Measurements from ENCODE around the gene AJAP1. TPM values are rescaled to one million over a fixed set of nuclear protein-coding genes. Genes with fewer than 3 reads are reported as not detected.
A peak's percentile ranks its signal among the peaks of the same experiment; 100 is the strongest.

AJAP1 gene
- total and polyA plus RNA-seq, 7 donors, result 0.04 to 0.95 (median 0.55) TPM; not detected in 1

DNA sequence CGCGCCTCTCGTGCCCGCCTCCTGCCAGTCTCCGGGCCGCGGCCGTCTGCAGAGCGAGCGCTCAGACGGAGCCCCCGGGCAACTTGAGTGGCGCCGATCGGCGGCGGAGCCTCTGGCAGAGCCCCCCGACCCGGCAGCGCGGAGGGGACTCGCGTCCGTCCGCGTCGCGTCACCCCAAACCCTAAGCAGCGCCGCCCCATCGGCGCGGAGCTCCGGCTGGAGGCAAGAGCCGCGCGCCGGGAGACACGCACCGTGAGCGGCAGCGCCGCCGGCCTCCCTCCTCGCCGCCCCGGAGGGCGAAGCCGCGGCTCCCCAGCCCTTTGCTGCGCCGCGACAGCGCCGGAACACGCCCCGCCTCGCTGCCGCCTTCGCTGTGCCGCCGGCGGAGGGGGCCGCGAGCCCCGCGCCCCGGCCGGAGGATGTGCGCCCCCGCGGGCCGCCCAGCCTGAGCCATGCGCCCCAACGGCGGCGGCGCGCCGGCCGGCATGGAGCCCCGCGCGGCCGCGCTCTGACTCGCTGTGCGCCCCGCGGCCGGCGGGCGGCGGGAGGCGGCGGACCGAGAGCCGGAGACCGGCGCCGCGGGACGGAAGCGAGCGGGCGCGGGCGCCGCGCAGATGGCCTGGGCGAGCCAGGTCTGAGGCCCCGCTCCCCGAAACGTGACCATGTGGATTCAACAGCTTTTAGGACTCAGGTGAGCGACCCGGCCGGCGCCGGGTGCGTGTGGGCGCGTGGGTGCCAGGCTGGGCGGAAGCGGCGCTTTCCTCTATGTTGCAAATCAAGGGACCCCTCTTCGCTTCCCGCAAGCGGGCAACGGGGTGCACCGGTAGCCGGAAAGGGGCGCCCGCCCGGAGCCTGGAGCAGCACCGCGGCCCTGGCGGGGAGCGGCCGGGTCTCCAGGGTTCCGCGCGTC is 610 bp downstream of the AJAP1 start:
- intact Hi-C loops (cut with DNase I), result loop anchor here (10.0 kb wide), 1 partner anchor 1090 kb away; no protein-coding TSS in a partner anchor
- peak overlapping the region in 3 of 4 donors; percentile 29 to 38 (median 35) for H3K4me3 ChIP-seq
- no peak for DNase-seq
- no peaks in the 10 kb centered on the region for H3K36me3 ChIP-seq
- peaks cover 26 to 90% (median 57%) of the 10 kb centered on the region in 3 donors for H3K27me3 ChIP-seq
- H3K27ac ChIP-seq, result no peak overlapping the region
- WGBS, 2 donors, result 2 to 7% methylated on average over 142 of the region's 142 CpGs
- H3K4me1 ChIP-seq, result peaks cover 0 to 25% (median 21%) of the 10 kb centered on the region in 4 donors
- no peaks in the 10 kb centered on the region for H3K9me3 ChIP-seq
- no peak for TF ChIP-seq POLR2AphosphoS5 (IDR thresholded peaks at IDR 0.05)
- no peak for TF ChIP-seq POLR2A (IDR thresholded peaks at IDR 0.05)
- TF ChIP-seq EP300 (IDR thresholded peaks at IDR 0.05), result no peak
- TF ChIP-seq, protein P1, sequence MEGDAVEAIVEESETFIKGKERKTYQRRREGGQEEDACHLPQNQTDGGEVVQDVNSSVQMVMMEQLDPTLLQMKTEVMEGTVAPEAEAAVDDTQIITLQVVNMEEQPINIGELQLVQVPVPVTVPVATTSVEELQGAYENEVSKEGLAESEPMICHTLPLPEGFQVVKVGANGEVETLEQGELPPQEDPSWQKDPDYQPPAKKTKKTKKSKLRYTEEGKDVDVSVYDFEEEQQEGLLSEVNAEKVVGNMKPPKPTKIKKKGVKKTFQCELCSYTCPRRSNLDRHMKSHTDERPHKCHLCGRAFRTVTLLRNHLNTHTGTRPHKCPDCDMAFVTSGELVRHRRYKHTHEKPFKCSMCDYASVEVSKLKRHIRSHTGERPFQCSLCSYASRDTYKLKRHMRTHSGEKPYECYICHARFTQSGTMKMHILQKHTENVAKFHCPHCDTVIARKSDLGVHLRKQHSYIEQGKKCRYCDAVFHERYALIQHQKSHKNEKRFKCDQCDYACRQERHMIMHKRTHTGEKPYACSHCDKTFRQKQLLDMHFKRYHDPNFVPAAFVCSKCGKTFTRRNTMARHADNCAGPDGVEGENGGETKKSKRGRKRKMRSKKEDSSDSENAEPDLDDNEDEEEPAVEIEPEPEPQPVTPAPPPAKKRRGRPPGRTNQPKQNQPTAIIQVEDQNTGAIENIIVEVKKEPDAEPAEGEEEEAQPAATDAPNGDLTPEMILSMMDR (IDR thresholded peaks at IDR 0.05), result no peak

DNA sequence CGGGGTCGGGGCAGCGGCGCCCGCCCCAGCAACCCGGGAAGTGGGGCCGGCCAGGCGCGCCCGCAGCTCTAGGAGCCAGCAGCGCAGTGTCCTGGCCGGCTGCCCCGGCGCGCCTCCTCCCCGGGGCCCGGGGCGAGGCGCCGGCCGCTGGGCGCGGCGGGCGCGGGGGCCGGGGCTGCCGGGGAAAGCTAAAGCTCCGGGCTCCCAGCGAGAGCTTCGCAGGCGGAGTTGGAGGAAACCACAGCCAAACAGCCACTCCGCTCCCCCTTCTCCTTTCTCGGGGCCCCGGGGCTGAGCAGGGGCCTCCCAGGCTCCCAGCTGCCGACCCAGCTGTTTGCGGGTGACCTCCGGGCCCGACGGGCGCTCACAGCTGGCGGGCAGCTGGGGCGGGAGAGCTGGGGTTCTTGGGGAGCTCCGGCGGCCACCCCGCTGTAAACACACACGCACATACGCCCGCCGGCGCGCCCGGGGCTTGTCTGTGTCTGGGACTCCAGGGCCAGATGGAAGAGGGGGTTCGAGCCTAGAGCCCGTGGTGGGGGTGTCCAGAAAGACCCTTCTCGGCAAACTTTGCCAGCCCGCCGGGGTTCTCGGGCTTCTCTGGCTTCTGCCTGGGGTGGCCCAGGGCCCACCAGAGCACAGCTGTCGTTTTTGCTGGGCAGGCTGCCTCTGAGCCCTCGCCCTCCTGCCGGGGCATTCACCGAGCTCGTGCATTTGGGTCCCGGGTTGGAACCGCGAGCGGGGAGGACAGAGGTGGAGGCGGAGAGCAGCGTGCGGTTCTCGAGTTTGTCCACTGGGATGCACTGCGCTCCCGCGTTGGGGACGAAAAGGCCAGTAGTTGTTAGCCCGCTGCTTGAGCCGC is 1.5 kb downstream of the AJAP1 start:
- peaks cover 26 to 89% (median 57%) of the 10 kb centered on the region in 3 donors for H3K27me3 ChIP-seq
- no peaks in the 10 kb centered on the region for H3K9me3 ChIP-seq
- intact Hi-C loops (cut with DNase I), result loop anchor here (10.0 kb wide), 1 partner anchor 1089 kb away; no protein-coding TSS in a partner anchor
- peaks cover 0 to 25% (median 21%) of the 10 kb centered on the region in 4 donors for H3K4me1 ChIP-seq
- peak overlapping the region in 3 of 4 donors; percentile 29 to 38 (median 35) for H3K4me3 ChIP-seq
- H3K27ac ChIP-seq, result no peak overlapping the region
- TF ChIP-seq, protein P1 (IDR thresholded peaks at IDR 0.05), result peak; percentile 19 to 37 (median 28)
- no peak for TF ChIP-seq POLR2A (IDR thresholded peaks at IDR 0.05)
- peak; percentile 73 for DNase-seq
- H3K36me3 ChIP-seq, result no peaks in the 10 kb centered on the region
- WGBS, 2 donors, result 2 to 5% methylated on average over 78 of the region's 78 CpGs

DNA sequence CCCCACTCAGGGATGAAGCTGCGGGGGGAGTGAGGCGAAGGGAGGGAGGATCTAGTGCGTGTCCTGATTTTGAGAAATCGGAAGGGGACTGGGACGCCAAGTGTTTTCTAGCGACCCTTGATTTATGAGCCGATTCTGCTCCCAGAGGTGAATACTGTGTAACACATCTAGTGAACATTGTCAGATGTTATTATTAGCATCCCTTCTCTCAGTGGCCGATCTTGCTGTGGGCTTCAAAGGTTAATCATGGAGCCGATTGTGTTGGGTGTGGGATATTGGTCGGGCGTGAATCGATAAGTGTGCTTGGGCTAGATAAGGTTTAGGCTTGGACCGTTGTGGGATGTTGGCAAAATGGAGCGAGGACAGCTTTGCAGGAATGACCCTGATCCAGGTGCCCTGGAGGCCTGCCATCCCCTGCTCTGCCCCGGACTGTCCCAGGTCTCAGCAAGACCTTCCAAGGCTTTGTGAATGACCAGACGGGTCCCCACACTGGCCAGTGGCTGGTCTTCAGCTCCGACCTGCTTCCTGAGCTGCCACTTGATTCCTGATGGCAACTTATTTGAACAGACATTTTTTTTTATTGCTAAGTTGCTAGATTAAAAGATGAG is 2.2 kb downstream of the AJAP1 start:
- Histone ChIP-seq H3K4me3 (no peak overlapping the region), H3K27me3 (peaks cover 26 to 89% (median 57%) of the 10 kb centered on the region in 3 donors), H3K4me1 (peaks cover 0 to 25% (median 21%) of the 10 kb centered on the region in 4 donors), H3K36me3 (no peaks in the 10 kb centered on the region), H3K27ac (no peak overlapping the region), H3K9me3 (no peaks in the 10 kb centered on the region)
- TF ChIP-seq, protein P1 (IDR thresholded peaks at IDR 0.05), result no peak
- TF ChIP-seq EP300 (IDR thresholded peaks at IDR 0.05), result no peak
- TF ChIP-seq POLR2AphosphoS5 (IDR thresholded peaks at IDR 0.05), result no peak
- TF ChIP-seq POLR2A (IDR thresholded peaks at IDR 0.05), result no peak
- no peak for DNase-seq
- 20 to 23% methylated on average over 17 of the region's 17 CpGs for WGBS, 2 donors
- intact Hi-C loops (cut with DNase I), result loop anchor here (10.0 kb wide), 1 partner anchor 1088 kb away; no protein-coding TSS in a partner anchor

DNA sequence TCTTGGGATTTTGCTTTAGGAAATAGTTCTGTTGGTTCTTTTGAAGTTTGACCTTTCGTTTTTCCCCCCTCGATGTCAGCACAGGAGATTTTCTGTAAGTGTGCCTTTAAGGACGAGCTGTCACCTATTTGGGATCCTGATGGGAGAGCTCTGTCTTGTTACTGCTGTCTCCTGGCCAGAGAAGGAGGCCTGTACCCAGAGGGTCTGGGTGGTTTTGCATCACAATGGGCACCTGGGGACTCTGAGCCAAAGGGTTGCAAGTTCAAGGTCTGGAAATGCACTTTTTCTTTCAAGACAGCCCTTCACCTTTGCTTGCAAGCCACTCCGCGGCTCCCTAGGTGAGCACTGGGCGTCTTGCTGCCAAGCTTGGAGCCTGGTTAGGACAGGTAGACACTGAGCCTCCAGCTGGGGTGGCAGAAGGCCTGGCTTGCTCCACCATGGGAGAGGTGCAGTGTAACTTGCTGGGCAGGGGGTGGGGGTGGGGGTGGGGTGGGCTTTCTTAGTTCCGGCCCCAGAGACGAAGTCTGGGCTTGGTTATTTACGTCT is 2.9 kb downstream of the AJAP1 start:
- H3K4me3 ChIP-seq, result no peak overlapping the region
- peaks cover 0 to 25% (median 21%) of the 10 kb centered on the region in 4 donors for H3K4me1 ChIP-seq
- DNase-seq, result no peak
- no peaks in the 10 kb centered on the region for H3K36me3 ChIP-seq
- H3K27ac ChIP-seq, result no peak overlapping the region
- no peaks in the 10 kb centered on the region for H3K9me3 ChIP-seq
- intact Hi-C loops (cut with DNase I), result loop anchor here (10.0 kb wide), 1 partner anchor 1087 kb away; no protein-coding TSS in a partner anchor
- WGBS, 2 donors, result 22 to 38% methylated on average over 9 of the region's 9 CpGs
- peaks cover 26 to 85% (median 57%) of the 10 kb centered on the region in 3 donors for H3K27me3 ChIP-seq
- TF ChIP-seq EP300 (IDR thresholded peaks at IDR 0.05), result no peak
- no peak for TF ChIP-seq POLR2AphosphoS5 (IDR thresholded peaks at IDR 0.05)
- no peak for TF ChIP-seq POLR2A (IDR thresholded peaks at IDR 0.05)
- TF ChIP-seq, protein P1 (IDR thresholded peaks at IDR 0.05), result no peak

Measured in sigmoid colon (tissue), 7 donors.